HUDEP-2 (cell line): ENCODE measurements around the gene MECR.

ENCODE experiments used
- DNase-seq, 76 experiments: peaks; one replicate each; lab custom pipeline; 2025; ENCODE audit not compliant: unreplicated experiment in 76 of 76; lab: John Stamatoyannopoulos, UW

The MECR gene

GRCh38 chr1:29256394-29256793 lies 25.7 kb upstream of the MECR start:
- peak in 2 of 76 experiments; percentile 5 to 8 for DNase-seq

- DNase-seq = no peak
Observed at GRCh38 chr1:29255134-29255666, 24.5 kb upstream of the MECR start.

- DNase-seq = no peak
Observed at GRCh38 chr1:29254346-29254745, 23.6 kb upstream of the MECR start.

GRCh38 chr1:29253180-29253579 lies 22.4 kb upstream of the MECR start:
- no peak for DNase-seq

- DNase-seq = no peak
Observed at GRCh38 chr1:29251164-29252124, 20.7 kb upstream of the MECR start.

- DNase-seq = no peak
Observed at GRCh38 chr1:29249951-29250581, 19.3 kb upstream of the MECR start.

GRCh38 chr1:29249170-29249691 lies 18.5 kb upstream of the MECR start:
- DNase-seq = no peak

- no peak for DNase-seq
Observed at GRCh38 chr1:29248409-29248808, 17.7 kb upstream of the MECR start.

- no peak for DNase-seq
Observed at GRCh38 chr1:29247571-29248273, 17.0 kb upstream of the MECR start.

- DNase-seq = no peak
Observed at GRCh38 chr1:29247044-29247443, 16.3 kb upstream of the MECR start.

- peak in 10 of 76 experiments; percentile 3 to 15 (median 8) for DNase-seq
Observed at GRCh38 chr1:29245876-29246275, 15.1 kb upstream of the MECR start.

GRCh38 chr1:29245261-29245660 lies 14.5 kb upstream of the MECR start:
- no peak for DNase-seq

GRCh38 chr1:29243871-29244200 lies 13.1 kb upstream of the MECR start:
- DNase-seq = no peak

- DNase-seq = no peak
Observed at GRCh38 chr1:29243023-29243870, 12.5 kb upstream of the MECR start.

- DNase-seq = no peak
Observed at GRCh38 chr1:29240986-29241385, 10.3 kb upstream of the MECR start.

- no peak for DNase-seq
Observed at GRCh38 chr1:29240400-29240837, 9.7 kb upstream of the MECR start.

- DNase-seq = no peak
Observed at GRCh38 chr1:29239142-29239541, 8.4 kb upstream of the MECR start.

GRCh38 chr1:29238620-29239002 lies 7.9 kb upstream of the MECR start:
- DNase-seq = no peak

- DNase-seq = peak in 3 of 76 experiments; percentile 7 to 21 (median 7)
Observed at GRCh38 chr1:29237852-29238619, 7.3 kb upstream of the MECR start.
